ENCODE data around the gene SLC7A10.

The SLC7A10 gene

DNA sequence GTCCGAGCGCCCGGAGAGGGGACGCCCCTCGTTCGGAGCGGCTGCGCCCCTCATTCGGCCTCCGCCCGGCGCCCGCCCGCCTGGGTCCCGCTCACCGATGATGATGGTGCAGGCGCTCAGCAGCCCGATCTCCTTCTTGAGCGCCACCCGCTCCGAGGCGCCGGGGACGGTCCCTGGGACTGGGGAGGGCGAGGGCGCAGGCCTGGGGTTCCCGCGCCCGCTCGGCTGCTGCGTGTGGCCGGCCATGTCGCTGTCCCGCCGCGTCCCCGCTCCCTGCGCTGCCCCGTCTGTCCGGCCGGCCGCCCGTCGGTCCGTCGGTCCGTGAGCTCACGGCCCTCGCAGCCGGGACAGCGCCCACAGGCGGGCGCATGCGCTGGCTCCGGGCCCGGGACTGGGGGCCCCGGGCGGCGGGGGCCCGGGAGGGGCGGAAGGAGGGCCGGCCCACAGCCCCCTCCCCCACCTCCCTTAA lies at the start of gene SLC7A10:
SLC7A10 (minus strand) TSS at position 393 of the 469 bp plus-strand sequence; CDS start at position 246, 147 bp downstream.
- TF ChIP-seq, protein P1, sequence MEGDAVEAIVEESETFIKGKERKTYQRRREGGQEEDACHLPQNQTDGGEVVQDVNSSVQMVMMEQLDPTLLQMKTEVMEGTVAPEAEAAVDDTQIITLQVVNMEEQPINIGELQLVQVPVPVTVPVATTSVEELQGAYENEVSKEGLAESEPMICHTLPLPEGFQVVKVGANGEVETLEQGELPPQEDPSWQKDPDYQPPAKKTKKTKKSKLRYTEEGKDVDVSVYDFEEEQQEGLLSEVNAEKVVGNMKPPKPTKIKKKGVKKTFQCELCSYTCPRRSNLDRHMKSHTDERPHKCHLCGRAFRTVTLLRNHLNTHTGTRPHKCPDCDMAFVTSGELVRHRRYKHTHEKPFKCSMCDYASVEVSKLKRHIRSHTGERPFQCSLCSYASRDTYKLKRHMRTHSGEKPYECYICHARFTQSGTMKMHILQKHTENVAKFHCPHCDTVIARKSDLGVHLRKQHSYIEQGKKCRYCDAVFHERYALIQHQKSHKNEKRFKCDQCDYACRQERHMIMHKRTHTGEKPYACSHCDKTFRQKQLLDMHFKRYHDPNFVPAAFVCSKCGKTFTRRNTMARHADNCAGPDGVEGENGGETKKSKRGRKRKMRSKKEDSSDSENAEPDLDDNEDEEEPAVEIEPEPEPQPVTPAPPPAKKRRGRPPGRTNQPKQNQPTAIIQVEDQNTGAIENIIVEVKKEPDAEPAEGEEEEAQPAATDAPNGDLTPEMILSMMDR (IDR thresholded peaks at IDR 0.05; ENCODE audit: extremely low read depth, missing control alignments): no peak
- no peak for DNase-seq (ENCODE audit: low spot score)

DNA sequence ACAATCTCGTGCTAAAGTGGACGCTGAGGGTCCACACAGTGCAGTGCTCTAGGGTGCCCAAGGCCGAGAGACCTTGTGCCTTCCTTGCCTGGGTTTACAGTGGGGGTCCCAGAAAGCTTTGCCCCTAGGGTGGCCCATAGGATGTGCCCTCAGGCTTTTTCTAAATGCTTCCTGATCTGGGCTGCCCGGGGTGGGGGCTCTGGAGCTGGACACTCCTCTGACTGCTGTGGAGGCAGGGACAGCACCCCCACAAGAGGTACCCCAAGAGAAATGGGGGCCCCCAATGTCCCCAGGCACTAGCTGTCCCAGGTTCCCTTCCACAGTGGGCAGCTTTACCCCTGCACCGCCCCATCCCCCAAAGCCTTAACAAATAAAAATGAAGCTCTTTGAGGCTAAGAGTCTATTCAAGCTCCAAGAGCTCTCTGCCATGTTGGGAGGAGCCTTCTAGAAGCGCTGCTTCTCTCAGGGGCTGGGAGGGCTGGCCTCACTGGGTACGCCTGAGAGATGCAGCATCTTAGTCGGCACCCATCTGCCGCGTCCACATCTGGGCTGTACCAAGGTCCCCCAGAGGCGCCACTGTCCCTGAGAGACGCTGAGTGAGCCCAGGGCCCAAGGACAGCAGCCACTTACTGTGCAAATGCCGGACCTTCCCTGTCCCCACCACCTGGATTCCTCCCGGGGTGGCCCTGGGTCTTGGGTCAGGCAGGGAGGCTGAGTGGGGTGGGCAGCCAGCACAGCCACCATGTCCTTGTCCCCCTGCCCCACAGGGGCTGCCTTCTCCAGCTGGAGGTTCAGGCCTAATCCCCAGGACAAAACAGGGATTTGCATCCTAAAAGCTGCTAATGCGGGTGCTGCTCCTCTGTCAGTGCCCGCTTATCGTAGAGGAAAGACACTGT lies 49.3 kb upstream of the SLC7A10 start:
- TF ChIP-seq, protein P1 (IDR thresholded peaks at IDR 0.05; ENCODE audit: extremely low read depth, missing control alignments): no peak
- DNase-seq (ENCODE audit: low spot score): no peak

DNA sequence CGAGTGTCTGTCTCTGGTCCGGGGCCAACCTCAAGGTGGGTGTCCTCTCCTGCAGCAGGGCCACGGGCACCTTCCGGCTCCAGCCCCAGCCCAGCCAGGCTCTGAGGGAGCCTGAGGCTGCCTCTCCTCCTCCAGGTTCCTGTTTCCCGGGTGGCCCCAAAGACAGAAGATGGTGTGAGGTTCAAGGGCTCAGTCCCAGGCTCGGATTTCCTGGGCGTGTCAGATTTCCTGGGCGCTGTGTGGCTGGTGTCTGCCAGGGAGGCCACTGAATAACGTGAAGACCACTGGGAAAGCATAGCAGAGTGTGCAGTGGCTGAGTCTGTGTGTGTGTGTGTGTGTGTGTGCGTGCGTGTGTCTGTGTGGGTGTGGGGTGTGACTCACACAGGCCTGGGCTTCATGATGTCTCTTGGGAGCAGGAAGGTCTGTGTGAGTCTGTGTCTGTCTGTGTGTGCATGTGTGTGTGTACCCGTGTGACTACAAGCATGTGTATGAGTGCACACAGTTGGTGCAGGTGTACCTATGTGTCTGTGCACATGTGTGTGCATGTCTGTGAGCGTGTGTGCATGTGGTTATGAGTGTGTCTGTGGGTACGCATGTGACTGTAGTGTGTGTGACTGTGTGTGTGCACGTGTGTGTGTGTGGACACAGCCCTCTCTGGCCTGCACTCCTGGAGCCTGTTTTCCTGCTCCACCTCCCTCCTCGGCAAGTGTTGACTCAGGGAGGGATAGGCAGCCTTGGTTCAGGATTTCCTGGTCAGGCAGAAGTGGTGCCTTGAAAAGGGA lies 48.4 kb upstream of the SLC7A10 start:
- TF ChIP-seq, protein P1 (IDR thresholded peaks at IDR 0.05; ENCODE audit: extremely low read depth, missing control alignments): no peak
- DNase-seq (ENCODE audit: low spot score): no peak

DNA sequence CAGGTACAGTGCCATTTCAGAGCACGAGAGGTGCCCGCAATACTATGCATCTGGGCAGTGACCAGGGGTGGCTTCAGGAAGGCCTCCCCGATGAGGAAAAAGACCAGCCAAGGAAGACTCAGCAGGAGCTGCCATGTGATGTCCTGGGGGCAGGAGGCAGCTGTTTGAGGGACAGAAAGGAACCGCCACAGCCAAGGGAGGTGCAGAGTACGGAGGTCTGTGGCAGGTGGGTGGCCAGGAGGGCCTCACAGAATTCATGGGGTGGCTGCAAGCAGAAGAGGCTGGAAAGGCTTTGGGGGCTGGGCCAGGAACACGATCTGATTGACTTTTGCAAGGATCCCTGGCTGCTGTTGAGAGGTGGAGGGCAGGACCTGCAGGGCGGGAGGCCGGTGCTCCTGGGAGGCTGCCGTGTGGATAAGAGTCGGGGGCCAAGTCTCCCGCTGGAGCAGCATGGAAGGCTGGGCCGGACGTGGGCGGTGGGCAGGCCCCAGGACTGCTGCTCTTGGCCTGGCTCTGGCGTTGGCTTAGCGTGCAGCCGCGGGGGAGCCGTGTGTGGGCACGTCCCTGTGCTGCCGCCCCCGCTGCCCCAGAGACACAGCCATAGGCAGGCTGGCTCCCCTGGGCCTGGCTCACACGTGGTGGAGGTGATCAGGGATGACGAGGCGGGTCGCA lies 47.6 kb upstream of the SLC7A10 start:
- DNase-seq (ENCODE audit: low spot score): no peak
- TF ChIP-seq, protein P1 (IDR thresholded peaks at IDR 0.05; ENCODE audit: extremely low read depth, missing control alignments): no peak

DNA sequence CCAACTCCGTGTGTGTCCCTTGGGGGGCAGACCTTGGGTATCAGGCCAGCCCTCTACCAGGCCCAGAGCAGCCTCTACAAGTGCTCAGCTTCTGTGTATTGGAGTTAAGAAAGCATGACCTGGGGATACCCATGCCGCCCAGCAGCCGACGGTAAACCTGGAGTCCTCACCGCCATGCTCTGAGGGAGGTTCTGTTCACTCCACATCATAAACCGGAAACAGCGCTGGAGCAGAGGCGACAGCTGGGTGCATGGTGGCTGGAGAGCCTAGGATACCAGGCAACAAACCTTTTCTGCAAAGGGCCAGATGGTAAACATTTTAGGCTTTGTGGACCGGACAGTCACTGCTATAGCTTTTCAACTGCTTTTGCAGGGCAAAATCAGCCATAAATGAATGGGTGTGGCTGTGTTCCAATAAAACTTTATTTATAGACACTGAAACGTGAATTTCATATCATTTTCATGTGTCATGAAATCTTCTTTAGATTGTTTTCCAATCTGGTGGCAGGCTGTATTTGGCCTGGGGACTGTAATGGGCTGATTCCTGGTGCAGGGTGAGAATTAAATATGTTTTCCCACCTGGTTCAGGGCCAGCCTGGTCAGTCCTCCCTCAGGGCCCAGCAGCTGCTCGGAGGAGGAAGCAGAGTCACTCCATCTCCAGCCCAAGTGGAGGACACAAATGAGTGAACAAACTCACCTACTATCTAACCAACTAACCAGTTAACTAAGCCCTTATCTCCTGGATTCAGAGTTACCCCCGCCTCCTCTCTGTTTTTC lies 45.8 kb upstream of the SLC7A10 start:
- TF ChIP-seq, protein P1 (IDR thresholded peaks at IDR 0.05; ENCODE audit: extremely low read depth, missing control alignments): no peak
- no peak for DNase-seq (ENCODE audit: low spot score)

DNA sequence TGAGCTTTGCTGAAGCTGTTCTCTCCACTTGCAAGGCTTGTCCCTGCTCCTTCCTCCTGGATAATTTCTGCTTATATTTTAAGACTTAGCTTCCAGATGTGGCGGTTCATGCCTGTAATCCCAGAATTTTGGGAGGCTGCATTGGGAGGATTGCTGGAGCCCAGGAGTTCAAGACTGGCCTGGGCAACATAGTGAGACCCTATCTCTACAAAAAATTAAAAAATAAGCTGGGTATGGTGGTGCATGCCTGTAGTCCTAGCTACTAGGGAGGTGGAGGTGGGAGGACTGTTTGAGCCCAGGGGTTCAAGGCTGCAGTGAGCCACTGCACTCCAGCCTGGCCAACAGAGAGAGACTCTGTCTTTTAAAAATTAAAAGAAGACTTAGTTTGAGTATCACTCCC lies 45.1 kb upstream of the SLC7A10 start:
- DNase-seq (ENCODE audit: low spot score): no peak
- TF ChIP-seq, protein P1 (IDR thresholded peaks at IDR 0.05; ENCODE audit: extremely low read depth, missing control alignments): no peak
